ENCODE data around the gene TMA7. TPM values are rescaled to one million over a fixed set of nuclear protein-coding genes. Genes with fewer than 3 reads are reported as not detected.
A peak's percentile ranks its signal among the peaks of the same experiment; 100 is the strongest.
"Not testable (repeated sequence)": the region's sequence is repeated elsewhere in the genome, so short reads cannot be mapped to it uniquely, and the experiment has no call there.

Gene TMA7
- total RNA-seq: 144 TPM
- long read RNA-seq, transcript TMA7-201 (4 exons, 561 nt): major isoform, 24 of 28 reads
- long read RNA-seq, partial matches to known transcripts: 1 of 28 reads
- long read RNA-seq, other reads (novel, unspliced or antisense): 3 of 28 reads

- DNase-seq (ENCODE audit: low spot score): peak; percentile 100
Measured at GRCh38 chr3:48439820-48440589, at the start of gene TMA7, which contains the start of gene CCDC51. Gene TMA7 (plus strand): TSS chr3:48440257. CDS start chr3:48440297, 40 bp downstream. Gene CCDC51 (minus strand): TSS chr3:48440119. CDS start chr3:48435128, 4,991 bp downstream.

- no peak for DNase-seq (ENCODE audit: low spot score)
Measured at GRCh38 chr3:48394391-48394790, 45.7 kb upstream of the TMA7 start.

GRCh38 chr3:48395714-48396113 lies 44.3 kb upstream of the TMA7 start:
- DNase-seq (ENCODE audit: low spot score): no peak

- no peak for DNase-seq (ENCODE audit: low spot score)
Measured at GRCh38 chr3:48397767-48398681, 42.0 kb upstream of the TMA7 start.

DNA sequence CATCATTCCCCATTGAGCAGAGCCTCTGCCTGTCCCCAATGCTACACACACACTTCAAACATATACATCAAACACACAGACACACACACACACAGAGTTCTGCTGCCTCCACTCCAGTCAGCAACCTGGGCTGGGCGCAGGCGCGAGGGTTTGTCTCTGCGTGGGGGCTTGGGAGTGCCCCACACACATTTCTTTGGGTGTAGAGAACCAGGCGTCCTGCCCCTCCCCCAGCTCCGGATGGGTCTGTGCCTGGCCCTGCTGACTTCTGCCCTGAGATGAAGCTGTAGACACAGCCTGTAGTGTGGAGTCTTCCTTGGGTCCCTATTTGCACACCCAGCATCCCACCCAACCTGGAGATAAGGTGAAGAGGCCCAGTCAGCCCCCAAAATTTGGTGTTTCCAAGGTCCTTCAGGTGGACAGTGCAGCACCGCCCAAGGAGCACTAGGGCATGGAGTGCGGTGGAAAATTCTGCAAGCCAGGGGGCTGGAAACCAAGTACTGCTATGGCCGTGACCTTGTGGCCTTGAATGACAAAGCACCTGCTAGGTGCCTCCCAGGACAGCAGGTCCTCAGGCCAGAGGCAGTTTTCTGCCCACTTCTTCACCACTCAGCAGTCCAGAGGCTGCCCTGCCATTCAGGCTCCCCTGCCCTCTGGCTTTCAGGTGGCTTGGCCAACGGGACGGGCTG lies 41.2 kb upstream of the TMA7 start:
- no peak for DNase-seq (ENCODE audit: low spot score)

DNA sequence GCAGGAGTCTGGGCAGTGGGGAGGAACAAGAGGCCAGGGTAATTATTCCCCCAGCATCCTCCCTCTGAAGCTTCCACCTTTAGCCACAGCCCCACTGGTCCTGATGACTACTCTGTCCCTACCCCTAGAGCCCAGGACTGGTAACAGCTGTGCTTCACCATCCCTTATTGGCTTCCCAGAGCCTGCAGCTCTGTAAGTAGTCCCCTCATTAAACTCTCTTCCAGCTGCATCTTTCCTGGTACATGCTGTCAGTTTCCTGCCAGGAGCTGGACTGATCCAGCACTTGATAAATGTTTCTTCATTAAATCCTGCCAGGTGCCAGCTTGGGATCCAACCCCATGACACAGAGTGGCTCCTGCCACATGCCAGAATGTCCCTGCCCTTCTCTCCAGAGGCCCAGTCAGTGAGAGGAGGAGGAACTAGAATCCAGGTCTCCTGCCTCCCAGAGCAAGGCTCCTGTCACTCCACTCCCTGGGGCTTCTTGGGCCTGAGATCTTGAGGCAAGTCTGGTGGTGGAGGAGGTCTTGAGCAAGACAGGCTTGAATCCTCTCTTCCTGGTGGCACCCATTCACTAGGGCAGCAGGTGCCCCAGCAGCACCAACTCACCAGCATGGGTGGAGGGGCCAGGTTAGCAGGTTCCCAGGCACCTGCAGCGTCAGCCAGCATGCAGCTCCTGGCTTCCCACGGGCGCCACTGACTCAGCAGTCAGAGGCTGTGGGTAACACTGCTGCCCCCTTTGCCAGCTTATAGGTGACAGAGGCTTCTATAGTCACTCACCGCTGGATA lies 40.5 kb upstream of the TMA7 start:
- no peak for DNase-seq (ENCODE audit: low spot score)

GRCh38 chr3:48400824-48401433 lies 39.1 kb upstream of the TMA7 start:
- DNase-seq (ENCODE audit: low spot score): no peak

- not testable (repeated sequence) for DNase-seq (ENCODE audit: low spot score)
Measured at GRCh38 chr3:48401434-48401901, 38.6 kb upstream of the TMA7 start.

DNA sequence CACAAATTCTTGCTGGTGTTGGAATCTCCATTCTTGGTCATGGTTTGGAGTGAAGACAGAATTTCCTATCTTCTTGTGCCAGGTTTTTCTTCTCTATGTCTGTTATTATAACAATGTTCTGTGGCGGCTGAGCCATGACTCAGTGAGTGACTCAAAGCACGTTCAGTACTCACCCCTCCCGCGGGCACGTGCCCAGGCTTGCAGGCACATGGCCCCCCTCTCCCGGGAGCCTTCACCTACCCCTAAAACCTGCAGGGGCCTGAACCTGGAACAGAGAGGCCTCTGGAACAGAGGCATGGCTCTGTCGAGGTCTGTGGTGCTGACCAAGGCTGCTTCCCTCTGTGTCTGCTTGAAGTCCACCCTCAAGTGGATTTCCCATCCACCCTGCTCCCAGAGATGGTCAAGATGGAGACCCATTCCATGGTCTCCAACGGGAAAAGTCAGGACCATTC lies 37.8 kb upstream of the TMA7 start:
- peak; percentile 92 for DNase-seq (ENCODE audit: low spot score)

- no peak for DNase-seq (ENCODE audit: low spot score)
Measured at GRCh38 chr3:48402907-48403306, 37.1 kb upstream of the TMA7 start.

DNA sequence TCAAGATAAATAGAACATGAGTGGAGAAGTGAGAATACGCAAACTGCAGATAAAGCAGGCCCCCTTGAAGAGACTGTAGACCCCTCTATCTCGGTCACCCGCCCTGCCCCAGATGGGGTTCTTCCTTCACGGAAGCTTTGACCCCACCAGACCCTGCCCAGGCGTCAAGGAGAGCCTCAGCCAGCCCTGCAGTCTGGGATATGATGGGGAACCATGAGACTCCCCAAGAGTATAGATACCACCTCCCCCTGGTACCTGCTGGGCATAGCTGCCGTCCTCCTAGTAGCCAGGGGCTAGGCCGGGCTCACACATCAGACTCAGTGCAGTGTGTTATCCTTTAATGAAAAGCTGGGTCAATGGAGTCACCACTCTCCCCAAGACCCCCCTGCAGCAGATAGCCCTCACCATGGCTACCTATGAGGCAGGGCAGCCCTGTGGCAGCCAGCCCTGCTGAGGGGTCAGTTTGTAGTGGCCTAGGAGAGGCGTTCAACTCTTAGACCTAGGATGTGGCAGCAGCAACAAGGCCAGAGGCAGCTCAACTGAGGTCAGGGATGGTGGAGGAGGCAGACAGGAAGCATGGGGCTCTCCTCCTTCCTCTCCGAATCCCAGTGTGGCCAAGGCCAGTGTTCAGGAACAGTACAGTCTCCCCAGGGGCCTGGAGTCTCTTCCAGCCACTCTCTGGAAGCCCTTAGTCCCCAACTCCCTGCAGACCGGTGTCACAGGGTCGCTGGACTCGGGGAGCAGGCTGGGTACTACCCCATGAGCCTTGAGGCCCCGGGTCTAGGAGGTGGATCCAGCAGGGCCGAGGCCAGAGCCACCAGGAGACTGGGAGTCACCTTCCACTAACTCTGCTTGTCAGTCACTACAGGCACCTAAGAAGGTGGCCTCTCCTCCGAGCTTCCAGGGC lies 36.3 kb upstream of the TMA7 start:
- DNase-seq (ENCODE audit: low spot score): no peak

DNA sequence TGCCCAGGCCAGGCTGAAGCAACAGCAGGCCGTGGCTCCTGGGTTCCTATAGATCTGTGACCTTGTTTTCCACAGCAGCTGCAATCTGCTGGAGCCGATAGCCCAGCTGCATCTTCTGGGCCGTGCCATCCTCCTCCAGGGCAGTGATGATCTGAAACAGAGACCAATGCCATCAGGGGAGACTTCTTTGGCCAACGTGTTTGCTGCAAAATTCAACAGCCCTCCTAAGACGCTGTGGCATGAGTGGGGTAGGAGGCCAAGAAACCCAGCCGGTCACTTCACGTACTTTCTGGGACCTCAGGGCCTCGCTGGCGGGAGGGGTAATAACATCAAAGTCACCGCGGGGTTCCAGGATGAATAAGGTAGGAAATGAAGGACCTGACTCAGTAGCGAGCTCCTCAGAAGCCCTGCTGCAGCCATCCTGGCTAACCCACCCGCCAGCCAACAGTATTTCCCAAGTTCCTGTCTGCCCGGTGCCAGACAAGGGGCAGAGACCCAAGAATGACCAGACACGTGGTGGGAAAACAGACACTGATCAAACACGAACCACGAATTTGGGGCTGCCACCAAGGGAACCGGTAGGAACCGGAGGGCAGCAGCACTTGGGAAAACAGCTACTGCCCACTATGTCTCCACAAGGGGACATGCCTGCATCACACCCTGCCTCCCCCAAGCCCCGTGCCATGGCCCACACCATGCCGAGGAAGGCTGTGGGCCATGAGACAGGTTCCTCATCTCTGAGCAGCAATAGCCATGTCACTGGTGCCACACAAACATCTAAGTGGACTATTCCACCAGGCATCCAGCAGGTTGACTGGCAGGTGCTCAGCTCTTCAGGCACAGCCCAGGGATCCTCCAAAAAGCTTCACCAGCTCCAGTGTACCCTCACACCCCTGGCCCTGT lies 35.4 kb upstream of the TMA7 start:
- peak; percentile 80 for DNase-seq (ENCODE audit: low spot score)

DNA sequence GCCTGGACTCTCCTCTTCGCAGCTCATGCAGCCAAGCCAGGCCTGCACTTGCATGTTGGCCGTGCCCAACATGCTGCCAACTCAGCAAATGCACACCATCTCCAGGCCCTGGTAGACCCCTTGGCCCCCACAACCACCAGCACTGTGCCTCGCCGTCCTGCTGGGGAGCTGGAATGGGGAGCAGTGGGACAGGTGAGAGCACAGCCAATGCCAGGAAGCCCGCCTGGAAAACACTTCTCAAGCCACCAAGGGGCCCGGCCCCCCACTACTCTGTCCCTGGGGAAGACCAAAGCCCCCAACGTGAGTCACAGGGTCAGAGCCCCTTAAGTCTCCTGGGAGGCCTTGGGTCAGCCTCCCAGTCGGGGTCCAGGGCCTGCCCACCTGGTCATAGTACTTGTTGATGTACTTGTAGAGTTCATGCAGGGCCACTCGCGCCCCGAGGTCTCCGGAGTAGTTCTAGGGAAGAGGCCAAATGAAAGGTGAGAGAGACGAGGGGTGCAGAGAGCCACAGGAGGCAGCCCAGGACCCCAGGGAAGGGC lies 34.6 kb upstream of the TMA7 start:
- DNase-seq (ENCODE audit: low spot score): peak; percentile 86

- no peak for DNase-seq (ENCODE audit: low spot score)
Measured at GRCh38 chr3:48405971-48406370, 34.1 kb upstream of the TMA7 start.

DNA sequence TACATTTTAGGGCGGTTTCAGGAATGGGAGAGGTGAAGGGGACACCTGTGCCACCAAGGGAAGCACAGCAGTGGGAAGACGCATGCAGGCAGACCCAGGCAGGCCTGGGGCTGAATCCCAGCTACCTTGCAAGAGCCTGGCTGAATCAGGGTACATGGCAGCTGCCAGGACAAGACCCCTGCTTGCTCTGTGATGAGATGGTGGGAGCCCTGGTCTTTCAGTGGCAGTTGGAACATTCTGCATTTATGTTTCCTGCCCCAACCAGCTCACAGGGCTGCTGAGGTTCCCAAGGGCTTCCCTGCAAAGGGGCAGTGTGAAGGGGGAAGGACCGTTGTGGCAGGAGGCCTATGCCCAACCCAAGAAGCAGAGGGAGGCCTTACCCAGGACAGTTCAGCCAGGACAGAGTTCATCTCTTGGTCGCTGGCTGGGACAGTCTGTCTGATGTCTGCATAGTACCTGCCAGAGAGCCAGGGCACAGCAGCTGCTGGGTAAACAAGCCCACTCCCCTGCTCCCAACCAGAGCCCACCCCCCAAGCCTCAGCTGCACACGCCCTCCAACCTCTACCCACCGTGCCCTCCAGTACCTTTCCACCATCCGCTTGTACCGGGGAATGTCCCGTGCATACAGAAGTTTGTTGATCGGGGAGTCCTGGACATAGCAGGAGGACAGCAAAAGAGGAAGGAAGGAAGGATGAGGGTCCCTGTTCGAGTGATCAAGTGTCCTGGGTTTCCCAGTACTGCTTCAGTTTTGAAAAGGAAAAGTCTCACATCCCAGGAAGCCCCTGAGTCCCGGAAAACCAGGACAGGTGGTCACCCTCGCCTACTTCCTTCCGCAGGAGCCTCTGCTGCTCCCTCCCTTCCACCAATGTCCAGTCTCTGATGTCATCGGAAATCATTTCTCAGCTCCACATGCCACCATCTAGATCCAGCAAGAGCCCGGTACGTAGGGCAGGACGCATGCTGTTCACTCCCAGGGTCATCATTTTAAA lies 33.3 kb upstream of the TMA7 start:
- no peak for DNase-seq (ENCODE audit: low spot score)

GRCh38 chr3:48407542-48408099 lies 32.4 kb upstream of the TMA7 start:
- no peak for DNase-seq (ENCODE audit: low spot score)

All from mesenteric fat pad (tissue), 1 donor.